ENCODE data around the gene BARX1.

The BARX1 gene

DNA sequence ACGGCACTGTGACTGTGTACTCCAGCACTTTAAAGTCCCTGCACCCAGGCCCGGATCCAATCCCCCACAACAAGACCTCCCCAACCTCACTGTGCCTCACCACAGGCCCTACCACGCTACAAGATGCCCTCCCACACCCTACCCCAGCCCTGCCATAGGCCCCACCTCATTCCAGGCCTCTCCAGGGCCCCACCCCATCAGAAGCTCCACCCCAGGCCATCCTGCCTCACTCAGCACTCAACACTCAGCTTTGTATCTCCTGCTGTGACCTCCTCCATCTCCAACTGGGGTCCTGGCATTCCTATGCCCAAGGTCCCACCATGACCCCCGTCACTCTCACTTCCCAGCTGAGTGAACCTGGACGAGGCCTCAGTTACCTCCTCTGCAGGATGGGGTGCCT, 38.8 kb downstream of the BARX1 start:
- DNase-seq = no peak

DNA sequence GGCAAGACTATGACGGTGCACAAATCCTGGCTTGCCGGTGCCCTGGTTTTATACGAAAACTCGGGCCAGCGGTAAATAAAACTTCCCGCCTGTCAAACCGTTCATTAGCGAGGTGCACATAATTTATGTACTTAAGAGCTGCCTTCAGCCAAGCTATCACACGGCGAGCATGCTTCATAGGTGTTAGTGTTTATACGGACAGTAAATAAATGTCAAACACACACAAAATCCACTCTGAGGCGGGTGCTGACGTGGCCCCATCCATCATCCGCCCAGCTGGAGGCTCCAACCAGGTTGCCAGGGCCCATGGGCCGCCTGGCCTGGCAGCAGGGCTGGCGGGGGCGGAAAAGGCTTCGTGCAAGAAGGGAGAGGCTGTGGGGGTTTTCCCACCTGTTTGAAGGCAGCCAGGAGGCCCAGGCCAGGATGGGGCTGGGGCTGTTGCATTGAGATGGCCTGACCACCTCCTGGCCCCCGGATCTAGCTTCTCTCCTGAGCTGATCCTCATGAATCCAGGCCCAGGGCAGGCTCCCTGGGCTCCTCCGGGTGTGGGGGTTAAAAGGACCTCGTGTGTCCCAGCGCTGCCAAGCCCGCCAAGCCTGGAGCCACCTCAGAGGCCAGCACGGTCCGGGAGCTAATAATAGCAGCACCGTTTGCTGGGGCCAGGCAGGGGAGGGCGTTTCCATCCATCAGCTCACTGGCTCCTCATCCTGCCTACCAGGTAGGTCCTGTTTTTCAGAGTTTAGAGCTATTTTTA, 43.2 kb downstream of the BARX1 start:
- no peak for DNase-seq

GRCh38 chr9:93911136-93911745, 43.9 kb downstream of the BARX1 start:
- DNase-seq = peak in 1 of 2 experiments; percentile 19

- peak in 1 of 2 experiments; percentile 6 for DNase-seq
Measured at GRCh38 chr9:93910598-93910997, 44.6 kb downstream of the BARX1 start.

DNA sequence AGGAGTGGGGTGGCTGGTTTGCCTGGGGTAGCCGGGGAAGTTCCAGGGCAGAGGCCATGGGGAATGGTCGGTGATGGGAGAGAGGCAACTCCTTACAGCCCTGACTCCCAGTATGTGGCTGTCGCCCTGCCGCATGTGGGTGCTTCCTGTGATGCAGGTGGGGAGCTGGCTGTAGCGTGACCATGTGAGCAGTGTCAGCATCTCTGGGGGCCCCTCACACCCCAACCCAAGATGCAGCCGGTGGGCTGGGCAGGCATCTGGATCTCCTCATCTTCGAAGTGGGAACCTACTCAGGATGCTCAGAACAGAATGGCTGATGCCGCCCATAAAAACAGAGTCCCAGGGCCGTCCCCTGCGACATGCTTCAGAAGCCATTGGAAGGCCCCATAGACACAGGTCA, 45.0 kb downstream of the BARX1 start:
- DNase-seq = no peak

DNA sequence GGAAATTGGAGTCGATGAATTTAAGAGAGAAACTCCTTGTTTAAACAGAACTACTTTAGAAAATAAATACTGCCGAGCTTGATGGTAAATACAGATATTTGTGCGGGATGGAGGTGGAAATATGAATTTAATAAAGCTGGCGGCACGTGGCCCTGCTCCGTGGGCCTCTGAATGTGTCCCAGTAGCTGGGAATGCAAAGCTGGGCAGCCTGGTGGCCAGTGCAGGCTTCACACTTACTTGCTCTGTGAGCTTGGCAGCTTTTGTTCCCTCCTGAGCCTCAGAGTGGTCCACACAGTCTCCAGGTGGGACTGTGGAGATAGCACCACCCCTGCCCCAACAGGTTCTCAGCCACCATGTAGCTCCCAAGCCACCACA, 45.9 kb downstream of the BARX1 start:
- no peak for DNase-seq

DNA sequence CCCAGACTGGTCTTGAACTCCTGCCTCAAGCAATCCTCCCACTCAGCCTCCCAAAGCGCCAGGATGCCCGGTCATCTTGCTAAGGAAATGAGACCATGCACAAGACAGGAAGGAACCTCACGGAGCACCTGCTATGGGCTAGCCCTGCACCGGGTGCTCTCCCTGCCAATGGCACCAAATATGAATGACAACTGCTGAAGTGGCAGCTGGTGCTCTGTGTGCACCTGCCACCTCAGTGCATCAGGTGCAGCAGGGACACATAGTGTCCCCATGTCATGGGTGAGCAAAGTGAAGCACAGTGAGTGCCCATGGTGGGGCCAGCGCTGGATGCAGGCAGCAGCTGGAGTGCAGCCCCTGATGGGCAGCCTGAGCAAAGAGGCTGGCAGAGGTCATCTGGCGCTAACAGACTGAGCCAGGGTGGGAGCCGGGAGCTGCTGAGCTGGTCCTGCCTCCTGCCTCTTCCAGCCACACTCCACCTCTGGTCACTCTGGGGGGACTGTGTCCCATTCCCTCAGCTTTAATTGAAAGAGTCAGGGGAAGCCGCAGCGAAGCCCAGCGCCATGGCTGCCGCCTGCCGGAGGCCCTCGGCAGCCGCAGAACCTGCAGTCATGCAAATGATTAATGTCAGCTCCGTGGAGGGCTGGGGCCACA, 46.4 kb downstream of the BARX1 start:
- peak in 1 of 2 experiments; percentile 17 for DNase-seq

GRCh38 chr9:93907551-93908199, 47.5 kb downstream of the BARX1 start:
- DNase-seq = no peak

- DNase-seq = no peak
Measured at GRCh38 chr9:93906195-93906880, 48.8 kb downstream of the BARX1 start.

GRCh38 chr9:93905473-93906133, 49.6 kb downstream of the BARX1 start:
- DNase-seq = no peak

DNA sequence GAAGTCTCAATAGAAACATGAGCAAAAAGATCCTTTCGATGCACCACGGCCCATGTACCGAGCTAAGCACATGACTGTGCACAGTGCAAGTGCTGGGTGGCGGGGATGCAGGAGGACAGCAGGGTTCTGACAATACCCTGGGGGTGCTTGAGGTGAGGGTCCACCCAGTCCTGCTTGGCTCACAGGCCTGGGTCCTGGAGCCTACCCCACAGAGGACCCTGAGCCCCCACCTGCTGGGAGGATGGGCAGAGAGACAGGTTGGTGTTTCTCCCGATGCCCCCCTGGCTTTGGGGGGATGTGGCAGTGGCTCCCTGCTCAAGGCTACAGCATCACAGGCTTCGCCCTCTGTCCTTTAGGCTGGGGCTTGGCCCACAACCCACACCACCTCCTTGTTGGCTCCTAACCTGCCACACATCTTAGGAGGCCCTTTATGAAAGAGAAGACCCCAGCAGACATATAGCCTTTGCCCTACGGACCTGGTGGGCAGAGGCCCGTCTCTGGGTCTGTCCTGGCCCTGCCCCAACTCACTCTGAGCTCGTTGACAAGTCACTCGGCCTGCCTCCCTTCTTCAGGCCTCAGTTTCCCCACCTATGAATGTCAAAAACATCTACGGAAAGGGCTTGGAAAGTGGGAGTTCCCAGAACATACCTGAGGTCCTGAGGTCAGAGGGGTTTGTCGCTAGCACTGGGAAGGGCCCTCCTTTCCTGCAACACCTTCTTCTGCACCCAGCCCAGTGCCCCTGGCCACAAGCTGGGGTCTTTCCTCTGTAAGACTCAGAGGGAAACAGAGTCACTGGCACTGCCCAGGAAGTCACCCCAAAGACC, 50.3 kb downstream of the BARX1 start:
- DNase-seq = no peak

DNA sequence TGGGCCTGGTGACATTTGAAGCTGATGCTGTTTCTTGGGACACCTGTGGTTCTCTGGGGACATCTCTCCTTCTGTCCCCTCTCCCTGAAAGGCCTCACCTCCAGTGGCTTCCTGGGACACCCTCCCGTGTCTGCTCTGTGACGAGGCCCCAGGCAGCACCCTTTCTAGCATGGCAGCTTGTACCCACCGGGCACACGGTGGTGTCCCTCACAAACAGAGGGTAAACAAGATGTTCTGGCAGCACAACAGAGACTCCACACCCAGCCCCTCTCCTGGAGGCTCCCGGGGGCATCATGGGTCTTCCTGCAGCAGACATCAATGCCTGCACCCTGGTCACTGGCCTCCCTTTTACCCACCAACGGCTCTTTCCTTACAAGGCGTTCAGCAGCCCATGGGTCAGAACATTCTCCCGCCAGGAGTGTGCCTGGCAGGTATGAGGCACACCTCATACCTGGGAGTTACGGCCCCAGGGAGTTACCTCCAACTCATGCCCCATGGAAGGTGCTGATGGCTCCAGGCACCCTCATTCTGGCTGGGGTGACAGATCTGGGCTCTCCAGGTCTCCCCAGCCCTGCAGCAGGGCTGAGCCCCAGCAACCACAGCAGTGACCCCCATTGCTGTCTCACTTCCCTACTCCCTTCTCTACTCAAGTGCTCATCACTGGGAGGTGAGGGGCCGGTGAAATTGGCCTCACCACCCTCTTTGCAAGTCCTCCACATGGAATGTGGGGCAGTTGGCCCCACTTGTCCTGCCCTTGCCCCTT, 51.1 kb downstream of the BARX1 start:
- no peak for DNase-seq

DNA sequence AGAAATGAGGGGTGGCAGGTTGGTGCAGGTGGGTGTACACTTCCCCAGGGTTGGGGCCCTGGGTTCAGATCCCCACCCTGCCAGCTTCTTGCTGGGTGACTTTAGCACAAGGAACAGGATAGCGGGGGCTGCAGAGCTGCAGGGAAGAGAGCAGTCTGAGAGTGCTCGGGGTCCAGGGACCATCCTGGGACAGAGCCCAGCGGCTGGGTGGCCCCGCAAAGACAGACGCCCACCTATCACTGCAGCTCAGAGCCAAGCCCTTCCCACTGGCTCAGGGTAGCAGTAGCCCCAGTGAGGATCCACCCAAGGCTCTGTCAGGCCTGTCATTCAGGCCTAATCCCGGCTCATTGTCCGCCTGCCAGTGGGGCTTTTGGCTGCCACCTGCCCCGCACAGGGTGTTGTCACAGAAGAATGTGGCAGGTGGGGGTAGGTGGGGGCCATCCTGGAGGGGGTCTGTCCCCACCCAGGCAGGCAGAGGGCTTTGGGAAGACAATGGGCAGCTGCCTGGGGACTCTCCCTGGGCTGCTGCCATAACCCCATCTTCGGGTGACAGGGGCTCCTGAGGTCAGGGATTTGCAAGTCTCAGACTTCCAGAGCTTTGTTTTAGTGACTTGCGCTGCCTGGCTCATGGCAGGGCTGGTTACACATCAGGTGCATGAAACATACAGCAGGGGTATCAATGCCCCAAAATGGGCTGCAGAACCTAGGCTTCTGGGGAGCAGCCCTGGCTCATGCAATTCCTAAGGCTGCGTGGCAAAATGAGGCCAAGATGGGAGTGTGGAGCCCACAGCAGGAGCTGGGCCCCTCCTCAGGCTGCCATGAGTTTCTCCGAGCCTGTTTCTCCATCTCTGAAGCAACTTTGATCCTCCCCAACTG, 52.1 kb downstream of the BARX1 start:
- peak in 1 of 2 experiments; percentile 46 for DNase-seq

DNA sequence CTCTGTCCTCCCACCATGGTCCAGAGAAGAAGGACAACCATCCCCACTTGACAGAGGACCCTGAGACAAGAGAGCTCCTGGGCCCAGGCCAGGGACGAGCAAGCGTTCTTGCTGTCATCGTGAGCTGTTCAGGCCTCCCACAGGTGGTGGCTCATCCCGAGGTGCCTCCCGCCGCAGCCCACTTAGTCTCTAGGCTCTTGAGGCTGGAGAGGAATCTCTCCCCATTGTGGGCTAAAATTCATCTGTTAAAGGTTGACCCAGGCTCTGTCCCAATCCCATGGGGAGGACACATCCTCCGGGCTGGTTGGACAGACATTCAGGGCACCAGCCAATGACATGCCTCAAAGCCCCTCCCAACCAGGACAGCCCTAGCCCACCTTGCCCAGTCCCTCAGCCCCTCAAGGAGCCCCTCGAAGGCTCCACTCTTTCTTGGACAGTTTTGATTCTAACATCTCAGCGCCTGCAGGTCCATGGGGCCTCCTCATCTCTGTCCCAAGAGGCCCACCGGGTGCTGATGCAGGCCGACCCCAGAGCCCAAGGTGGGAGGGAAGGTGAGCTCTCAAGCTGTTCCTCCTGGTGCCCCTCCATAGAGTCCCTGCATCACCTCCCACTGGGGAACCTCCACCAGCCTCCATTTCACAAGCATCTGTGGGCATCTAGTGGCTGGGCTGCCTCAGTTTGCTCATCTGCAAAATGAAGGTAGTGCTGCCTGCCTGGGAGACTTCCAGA, 52.9 kb downstream of the BARX1 start:
- DNase-seq = no peak
